ENCODE data around the gene NINL.

NINL gene

DNA sequence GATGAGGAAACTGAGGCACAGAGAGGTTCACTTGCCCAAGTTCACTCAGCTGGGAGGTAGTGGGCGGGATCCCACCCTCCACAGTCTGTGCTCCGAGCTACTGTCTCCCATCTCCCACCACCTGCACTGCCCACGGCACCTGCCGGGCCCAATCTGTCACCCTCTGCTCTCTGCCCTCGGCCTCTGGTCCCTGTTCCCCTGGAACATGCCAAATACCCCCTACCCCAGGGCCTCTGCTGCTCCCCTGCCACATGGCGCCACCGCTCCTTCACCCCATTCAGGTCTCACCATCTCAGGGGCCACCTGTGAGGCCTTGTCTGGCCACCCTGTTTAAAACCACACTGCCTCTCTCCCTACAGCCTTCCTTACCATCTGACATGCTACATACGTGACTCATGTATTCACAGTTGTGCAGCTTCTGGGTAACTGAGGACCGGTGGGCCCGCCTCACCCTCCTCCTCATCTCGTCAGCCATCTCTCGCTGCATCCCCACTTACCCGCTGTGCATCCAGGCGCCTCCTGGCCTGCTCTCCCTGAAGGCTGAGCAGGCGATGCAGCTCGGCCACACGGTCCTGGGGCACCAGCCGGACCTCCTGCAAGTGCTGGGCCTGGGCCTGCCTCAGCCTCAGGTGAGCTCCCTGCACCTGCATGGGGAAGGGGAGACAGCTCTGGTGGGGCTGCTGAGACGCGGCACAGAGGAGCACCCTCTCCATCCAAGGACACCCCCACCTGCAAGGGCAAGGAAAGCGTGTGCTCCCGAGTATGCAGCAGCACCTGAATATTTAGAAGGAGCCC, 127.2 kb downstream of the NINL start:
- H3K27me3 ChIP-seq (ENCODE audit: control insufficient read depth, insufficient read depth, low read length, poor library complexity, severe bottlenecking) = no peaks in the 10 kb centered on the region
- WGBS, 2 experiments = 91 to 94% methylated on average over 22 of the region's 22 CpGs
- no peak overlapping the region for H3K27ac ChIP-seq (ENCODE audit: insufficient read depth, low read depth, low read length, poor library complexity, severe bottlenecking)
- no peaks in the 10 kb centered on the region for H3K9me3 ChIP-seq (ENCODE audit: control insufficient read depth, low read length)
- H3K4me3 ChIP-seq (ENCODE audit: insufficient read depth, low read depth, low read length) = no peak overlapping the region
- peaks cover 10% of the 10 kb centered on the region for H3K36me3 ChIP-seq (ENCODE audit: control insufficient read depth, insufficient read depth, low read length)
- H3K4me1 ChIP-seq (ENCODE audit: control insufficient read depth, insufficient read depth, low read length) = no peaks in the 10 kb centered on the region

DNA sequence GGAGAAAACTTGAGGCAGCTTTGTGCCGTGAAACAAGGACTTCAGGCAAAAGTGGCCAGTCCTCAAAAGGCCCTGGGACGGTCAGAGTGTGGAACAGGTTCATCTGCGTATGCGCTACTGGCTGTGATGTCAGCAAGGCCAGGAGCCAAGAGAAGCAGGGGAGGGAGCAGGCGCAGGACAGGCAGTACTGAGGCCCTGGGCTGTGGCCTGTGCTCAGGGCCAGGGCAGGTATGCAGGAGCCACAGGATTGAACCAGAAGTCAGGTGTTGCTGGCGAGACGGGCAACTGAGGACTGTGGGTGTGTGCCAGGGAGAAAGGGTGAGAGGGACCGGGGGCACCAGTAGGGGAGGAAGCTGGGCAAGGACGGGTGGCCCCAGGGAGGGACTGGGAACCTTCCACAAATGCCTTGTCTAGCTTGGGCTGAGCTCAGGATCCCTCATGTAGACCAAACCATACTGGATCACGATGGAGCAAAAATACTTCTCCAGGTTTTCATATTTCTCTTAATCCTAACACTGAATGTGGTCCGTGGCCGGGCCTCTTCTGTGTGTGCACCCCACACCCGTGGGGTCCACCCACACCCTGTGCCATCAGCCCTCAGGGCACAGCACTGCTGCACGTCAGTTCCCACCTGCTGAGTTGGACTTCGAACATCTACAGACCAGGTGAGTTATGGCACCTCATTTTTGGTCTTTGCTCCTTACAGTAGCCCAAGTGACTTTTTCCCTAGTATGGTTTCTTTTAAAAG, 131.0 kb downstream of the NINL start:
- 92% methylated on average over 15 of the region's 15 CpGs for WGBS, 2 experiments
- Histone ChIP-seq H3K27me3 (ENCODE audit: control insufficient read depth, insufficient read depth, low read length, poor library complexity, severe bottlenecking) (no peaks in the 10 kb centered on the region), H3K27ac (ENCODE audit: insufficient read depth, low read depth, low read length, poor library complexity, severe bottlenecking) (no peak overlapping the region), H3K4me3 (ENCODE audit: insufficient read depth, low read depth, low read length) (no peak overlapping the region), H3K9me3 (ENCODE audit: control insufficient read depth, low read length) (no peaks in the 10 kb centered on the region), H3K4me1 (ENCODE audit: control insufficient read depth, insufficient read depth, low read length) (no peaks in the 10 kb centered on the region), H3K36me3 (ENCODE audit: control insufficient read depth, insufficient read depth, low read length) (peaks cover 14% of the 10 kb centered on the region)

DNA sequence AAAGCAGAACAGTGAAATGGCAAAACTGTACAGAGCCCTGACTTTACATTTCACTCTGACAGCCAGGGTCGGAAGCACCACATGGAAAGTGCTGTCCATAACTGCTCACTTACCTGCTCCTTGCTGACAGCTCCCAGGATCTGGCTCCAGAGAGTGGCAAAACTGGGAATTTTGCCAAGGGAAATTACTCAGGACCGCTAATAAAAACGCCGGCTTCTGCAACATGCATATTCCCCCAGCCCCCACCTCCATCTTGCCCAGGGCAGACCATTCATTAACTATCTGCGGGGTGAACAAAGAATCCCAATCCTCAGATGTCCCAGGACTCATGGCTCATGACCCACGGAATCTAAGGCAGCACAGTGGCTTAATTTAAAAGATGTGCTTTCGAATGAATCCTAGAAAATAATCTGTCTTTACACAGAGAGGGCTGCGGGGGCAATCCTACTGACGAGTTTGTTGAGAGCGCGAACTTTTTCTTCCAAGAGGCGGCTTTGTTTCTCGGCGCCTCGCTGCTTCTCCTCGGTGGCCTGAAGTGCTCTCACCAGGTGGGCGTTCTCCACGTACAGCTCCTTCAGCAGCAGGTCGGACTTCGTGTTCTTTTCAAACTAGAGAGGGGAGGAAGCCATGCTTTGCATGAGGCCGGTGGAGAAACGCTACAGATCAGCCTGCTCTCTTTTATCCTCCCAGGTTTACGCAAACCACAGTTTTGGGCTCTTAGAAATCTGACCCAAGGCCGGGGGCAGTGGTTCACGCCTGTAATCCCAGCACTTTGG, 132.1 kb downstream of the NINL start:
- Histone ChIP-seq H3K9me3 (ENCODE audit: control insufficient read depth, low read length) (no peaks in the 10 kb centered on the region), H3K27me3 (ENCODE audit: control insufficient read depth, insufficient read depth, low read length, poor library complexity, severe bottlenecking) (no peaks in the 10 kb centered on the region), H3K36me3 (ENCODE audit: control insufficient read depth, insufficient read depth, low read length) (peaks cover 15% of the 10 kb centered on the region), H3K4me3 (ENCODE audit: insufficient read depth, low read depth, low read length) (no peak overlapping the region), H3K4me1 (ENCODE audit: control insufficient read depth, insufficient read depth, low read length) (no peaks in the 10 kb centered on the region), H3K27ac (ENCODE audit: insufficient read depth, low read depth, low read length, poor library complexity, severe bottlenecking) (no peak overlapping the region)
- 91% methylated on average over 25 of the region's 25 CpGs for WGBS, 2 experiments

DNA sequence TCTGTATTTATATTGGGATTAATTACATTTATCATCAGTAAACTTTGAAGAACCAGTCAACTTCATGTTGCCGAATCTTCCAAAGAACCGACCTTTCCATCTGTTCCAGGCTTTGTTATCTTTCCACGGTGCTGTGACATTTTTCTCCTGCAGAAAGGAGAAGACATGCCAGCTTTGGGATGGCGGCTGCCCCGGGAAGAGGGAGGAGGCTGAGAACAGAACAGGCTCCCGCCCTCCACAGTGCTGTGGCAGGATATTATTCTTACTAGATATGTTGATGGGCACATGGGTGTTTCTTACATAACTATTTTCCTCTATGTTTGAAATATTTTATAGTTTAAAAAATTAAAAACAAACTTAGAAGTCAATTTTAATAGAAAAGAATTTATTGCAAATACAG, 133.0 kb downstream of the NINL start:
- WGBS, 2 experiments = 96 to 97% methylated on average over 5 to 6 of the region's 6 CpGs
- H3K36me3 ChIP-seq (ENCODE audit: control insufficient read depth, insufficient read depth, low read length) = peaks cover 24% of the 10 kb centered on the region
- H3K4me3 ChIP-seq (ENCODE audit: insufficient read depth, low read depth, low read length) = no peak overlapping the region
- no peak overlapping the region for H3K27ac ChIP-seq (ENCODE audit: insufficient read depth, low read depth, low read length, poor library complexity, severe bottlenecking)
- H3K4me1 ChIP-seq (ENCODE audit: control insufficient read depth, insufficient read depth, low read length) = no peaks in the 10 kb centered on the region
- no peaks in the 10 kb centered on the region for H3K9me3 ChIP-seq (ENCODE audit: control insufficient read depth, low read length)
- H3K27me3 ChIP-seq (ENCODE audit: control insufficient read depth, insufficient read depth, low read length, poor library complexity, severe bottlenecking) = no peaks in the 10 kb centered on the region

DNA sequence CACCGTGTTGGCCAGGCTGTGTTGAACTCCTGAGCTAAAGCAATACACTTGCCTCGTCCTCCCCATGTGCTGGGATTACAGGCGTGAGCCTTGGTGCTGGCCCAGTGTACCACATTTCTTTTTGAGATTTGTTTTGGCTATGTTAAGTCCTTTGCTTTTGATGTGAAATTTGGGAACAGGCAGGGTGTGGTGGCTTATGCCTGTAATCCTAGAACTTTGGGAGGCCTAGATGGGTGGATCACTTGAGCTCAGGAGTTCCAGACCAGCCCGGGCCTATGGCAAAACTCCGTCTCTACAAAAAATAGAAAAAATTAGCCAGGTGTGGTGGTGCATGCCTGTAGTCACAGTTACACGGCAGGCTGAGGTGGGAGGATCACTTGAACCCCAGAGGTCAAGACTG, 137.7 kb downstream of the NINL start:
- WGBS, 2 experiments = 87% methylated on average over 6 of the region's 6 CpGs
- Histone ChIP-seq H3K4me3 (ENCODE audit: insufficient read depth, low read depth, low read length) (no peak overlapping the region), H3K27me3 (ENCODE audit: control insufficient read depth, insufficient read depth, low read length, poor library complexity, severe bottlenecking) (no peaks in the 10 kb centered on the region), H3K4me1 (ENCODE audit: control insufficient read depth, insufficient read depth, low read length) (no peaks in the 10 kb centered on the region), H3K9me3 (ENCODE audit: control insufficient read depth, low read length) (no peaks in the 10 kb centered on the region), H3K27ac (ENCODE audit: insufficient read depth, low read depth, low read length, poor library complexity, severe bottlenecking) (no peak overlapping the region), H3K36me3 (ENCODE audit: control insufficient read depth, insufficient read depth, low read length) (peaks cover 21% of the 10 kb centered on the region)

DNA sequence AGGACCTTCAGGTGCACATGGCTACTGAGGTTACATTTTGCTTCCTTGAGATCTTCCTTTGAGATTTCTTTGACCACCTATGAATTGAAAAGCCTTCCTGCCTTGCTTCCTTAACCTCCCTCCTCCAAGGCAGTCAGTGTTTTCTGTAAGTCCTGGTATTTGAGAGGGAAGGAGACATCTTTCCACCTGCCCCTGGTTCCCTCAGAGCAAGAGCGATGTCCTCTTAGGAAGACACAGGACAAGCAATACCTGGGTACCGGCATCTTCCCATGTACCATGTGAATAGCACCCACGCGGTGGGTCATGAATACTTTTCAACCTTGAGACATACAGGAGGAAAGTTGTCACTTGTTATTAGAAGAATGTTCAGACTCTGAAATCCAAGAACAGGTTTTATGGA, 140.8 kb downstream of the NINL start:
- Histone ChIP-seq H3K27ac (ENCODE audit: insufficient read depth, low read depth, low read length, poor library complexity, severe bottlenecking) (no peak overlapping the region), H3K36me3 (ENCODE audit: control insufficient read depth, insufficient read depth, low read length) (peaks cover 34% of the 10 kb centered on the region), H3K4me3 (ENCODE audit: insufficient read depth, low read depth, low read length) (no peak overlapping the region), H3K4me1 (ENCODE audit: control insufficient read depth, insufficient read depth, low read length) (no peaks in the 10 kb centered on the region), H3K9me3 (ENCODE audit: control insufficient read depth, low read length) (no peaks in the 10 kb centered on the region), H3K27me3 (ENCODE audit: control insufficient read depth, insufficient read depth, low read length, poor library complexity, severe bottlenecking) (no peaks in the 10 kb centered on the region)
- 98 to 99% methylated on average over 4 of the region's 4 CpGs for WGBS, 2 experiments

DNA sequence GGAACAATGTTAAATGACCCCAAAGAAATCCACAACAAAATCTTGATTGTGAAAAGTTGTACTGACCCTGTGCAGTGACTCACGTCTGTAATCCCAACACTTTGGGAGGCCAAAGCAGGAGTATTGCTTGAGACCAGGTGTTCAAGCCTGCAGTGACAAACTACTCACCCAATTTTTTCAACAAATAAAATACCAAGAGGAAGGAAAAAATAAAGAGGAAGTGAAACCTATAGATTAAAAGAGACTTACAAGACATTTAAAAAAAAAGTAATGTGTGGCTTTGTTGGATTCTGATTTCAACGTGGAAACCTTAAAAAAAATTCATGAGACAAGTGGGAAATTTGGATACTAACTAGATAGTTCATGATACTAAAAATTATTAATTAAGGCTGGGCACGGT, 146.0 kb downstream of the NINL start:
- no peaks in the 10 kb centered on the region for H3K9me3 ChIP-seq (ENCODE audit: control insufficient read depth, low read length)
- WGBS, 2 experiments = 98 to 99% methylated on average over 3 of the region's 3 CpGs
- H3K27ac ChIP-seq (ENCODE audit: insufficient read depth, low read depth, low read length, poor library complexity, severe bottlenecking) = no peak overlapping the region
- no peaks in the 10 kb centered on the region for H3K27me3 ChIP-seq (ENCODE audit: control insufficient read depth, insufficient read depth, low read length, poor library complexity, severe bottlenecking)
- H3K4me3 ChIP-seq (ENCODE audit: insufficient read depth, low read depth, low read length) = no peak overlapping the region
- H3K36me3 ChIP-seq (ENCODE audit: control insufficient read depth, insufficient read depth, low read length) = peaks cover 26% of the 10 kb centered on the region
- H3K4me1 ChIP-seq (ENCODE audit: control insufficient read depth, insufficient read depth, low read length) = peaks cover 4% of the 10 kb centered on the region

DNA sequence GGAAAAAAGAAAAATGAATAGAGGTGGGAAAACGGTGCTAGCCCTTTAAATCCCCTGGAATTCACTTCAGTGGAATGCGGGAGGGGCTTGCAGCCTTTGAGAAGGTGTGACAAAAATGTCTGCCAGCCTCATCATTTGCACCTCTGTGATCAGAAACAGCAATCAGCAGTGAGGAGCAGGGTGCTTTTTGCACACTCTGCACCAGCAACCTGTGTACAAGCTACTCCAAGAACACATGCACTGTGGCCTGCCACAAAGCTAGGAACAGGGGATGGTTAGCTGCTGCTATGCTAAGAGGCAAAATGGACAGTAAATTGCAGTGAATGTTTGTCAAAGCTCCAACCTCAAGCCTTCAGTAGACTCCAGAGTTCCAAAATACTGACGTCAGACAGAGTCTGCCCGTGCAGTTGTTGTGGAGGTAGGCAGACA, 148.2 kb downstream of the NINL start:
- Histone ChIP-seq H3K27me3 (ENCODE audit: control insufficient read depth, insufficient read depth, low read length, poor library complexity, severe bottlenecking) (no peaks in the 10 kb centered on the region), H3K4me3 (ENCODE audit: insufficient read depth, low read depth, low read length) (no peak overlapping the region), H3K9me3 (ENCODE audit: control insufficient read depth, low read length) (no peaks in the 10 kb centered on the region), H3K36me3 (ENCODE audit: control insufficient read depth, insufficient read depth, low read length) (peaks cover 20% of the 10 kb centered on the region), H3K4me1 (ENCODE audit: control insufficient read depth, insufficient read depth, low read length) (peaks cover 4% of the 10 kb centered on the region), H3K27ac (ENCODE audit: insufficient read depth, low read depth, low read length, poor library complexity, severe bottlenecking) (peak overlapping the region; percentile 9)
- WGBS, 2 experiments = 55 to 58% methylated on average over 4 of the region's 4 CpGs

DNA sequence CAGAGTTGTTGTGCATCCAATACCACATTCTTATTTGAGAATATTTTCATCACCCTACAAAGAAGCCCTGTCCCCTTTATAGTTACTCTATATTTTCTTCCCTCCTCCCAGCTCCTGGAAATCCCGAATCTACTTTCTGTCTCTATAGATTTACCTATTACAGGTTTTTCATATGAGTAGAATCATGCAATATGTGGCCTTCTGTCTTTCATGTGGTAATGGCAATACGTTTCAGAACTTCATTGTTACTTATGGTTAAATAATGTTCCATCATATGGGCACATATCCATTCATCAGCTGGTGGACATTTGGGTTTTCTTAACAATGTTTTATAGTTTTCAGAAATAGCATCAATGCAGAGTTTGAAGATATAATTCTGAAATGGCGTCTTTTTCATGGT, 160.8 kb downstream of the NINL start:
- Histone ChIP-seq H3K36me3 (ENCODE audit: control insufficient read depth, insufficient read depth, low read length) (peaks cover 29% of the 10 kb centered on the region), H3K27ac (ENCODE audit: insufficient read depth, low read depth, low read length, poor library complexity, severe bottlenecking) (no peak overlapping the region), H3K4me1 (ENCODE audit: control insufficient read depth, insufficient read depth, low read length) (no peaks in the 10 kb centered on the region), H3K4me3 (ENCODE audit: insufficient read depth, low read depth, low read length) (no peak overlapping the region), H3K9me3 (ENCODE audit: control insufficient read depth, low read length) (no peaks in the 10 kb centered on the region), H3K27me3 (ENCODE audit: control insufficient read depth, insufficient read depth, low read length, poor library complexity, severe bottlenecking) (no peaks in the 10 kb centered on the region)
- 92 to 95% methylated on average over 2 to 3 of the region's 3 CpGs for WGBS, 2 experiments

DNA sequence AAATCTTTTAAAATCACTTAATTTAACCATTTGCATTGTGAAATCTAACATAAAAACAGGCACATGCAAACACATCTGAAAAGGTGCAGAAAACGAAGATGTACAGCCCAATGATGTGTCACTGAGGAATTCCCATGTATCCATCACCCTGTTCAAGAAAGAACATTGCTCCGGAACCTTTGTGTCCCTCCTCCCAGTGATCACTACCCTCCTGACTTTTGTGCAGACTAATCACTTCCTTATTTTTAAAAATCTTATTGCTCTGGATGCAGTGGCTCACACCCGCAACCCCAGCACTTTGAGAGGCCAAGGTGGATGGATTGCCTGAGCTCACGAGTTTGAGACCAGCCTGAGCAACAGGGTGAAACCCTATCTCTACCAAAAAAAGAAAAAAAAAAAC, 163.3 kb downstream of the NINL start:
- H3K27me3 ChIP-seq (ENCODE audit: control insufficient read depth, insufficient read depth, low read length, poor library complexity, severe bottlenecking) = no peaks in the 10 kb centered on the region
- H3K9me3 ChIP-seq (ENCODE audit: control insufficient read depth, low read length) = no peaks in the 10 kb centered on the region
- H3K27ac ChIP-seq (ENCODE audit: insufficient read depth, low read depth, low read length, poor library complexity, severe bottlenecking) = no peak overlapping the region
- WGBS, 2 experiments = 89 to 99% methylated on average over 4 of the region's 4 CpGs
- peaks cover 43% of the 10 kb centered on the region for H3K36me3 ChIP-seq (ENCODE audit: control insufficient read depth, insufficient read depth, low read length)
- no peaks in the 10 kb centered on the region for H3K4me1 ChIP-seq (ENCODE audit: control insufficient read depth, insufficient read depth, low read length)
- no peak overlapping the region for H3K4me3 ChIP-seq (ENCODE audit: insufficient read depth, low read depth, low read length)

All from ectodermal cell (in vitro differentiated cells).